HepG2 (cell line): Measurements from ENCODE around the gene SMPD3. TPM values are rescaled to one million over a fixed set of nuclear protein-coding genes. Genes with fewer than 3 reads are reported as not detected.

Experiments
- ATAC-seq: fragments of 200-7000 bp; cut with Tn5 transposase; 3 replicates; pipeline ENCODE4 v1.9.1; 2020; ENCODE audit warnings: mild to moderate bottlenecking, moderate library complexity
- BruUV-seq: library from RNA; stranded (reverse); fragments of 400-500 nt; replicated peaks from 2 replicates; lab custom pipeline; 2021; lab: Mats Ljungman, UMichigan
- CTCF ChIA-PET: fragments of 300-600 bp; formaldehyde crosslinking; extraction: SDS; loops from one replicate; lab custom pipeline; 2021; ENCODE audit warnings: low total read pairs, inconsistent platforms, low intra/inter-chr PET ratio; lab: Yijun Ruan, JAX
- POLR2A ChIA-PET: fragments of 350-600 bp; sonication (Branson Sonifier 250); formaldehyde crosslinking; loops from one replicate; lab custom pipeline; 2020; ENCODE audit warnings: antibody characterized with exemption, inconsistent platforms; lab: Yijun Ruan, JAX
- DNase-seq: peaks from one replicate; pipeline ENCODE4 v3.0.0-alpha.2; 2015; ENCODE audit warnings: low spot score
- FAIRE-seq: peaks from 3 replicates; lab custom pipeline; 2011; peaks lifted over from hg19 to GRCh38; lab: Jason Lieb, UNC
- H2AFZ ChIP-seq: one replicate; pipeline ENCODE4 v1.6.1; 2011; ENCODE audit warnings: low read length, inconsistent platforms
- H3K27ac ChIP-seq: fragments of 300-600 bp; 3 replicates; pipeline ENCODE4 v1.8.0; 2011; ENCODE audit warnings: mixed run types, mild to moderate bottlenecking, mixed read lengths, low read length, inconsistent platforms; ENCODE audit not compliant: insufficient read depth; ENCODE audit errors: extremely low read length
- H3K27me3 ChIP-seq, 2 experiments: fragments of 200-600 bp in 1 of 2; 2 replicates in 1 of 2; 3 replicates in 1 of 2; pipeline versions ENCODE4 v1.6.0 to v1.8.0; 2011; ENCODE audit warnings: low read length in 2 of 2, mild to moderate bottlenecking in 2 of 2, moderate library complexity in 2 of 2, inconsistent platforms in 1 of 2; ENCODE audit not compliant: insufficient read depth in 2 of 2, control insufficient read depth in 1 of 2
- H3K36me3 ChIP-seq, 2 experiments: fragments of 200-600 bp in 1 of 2; replicated peaks in 1 of 2; 2 replicates in 1 of 2; 3 replicates in 1 of 2; pipeline versions ENCODE4 v1.5.1 to v1.8.0; 2011; ENCODE audit warnings: low read length in 2 of 2, inconsistent platforms in 1 of 2; ENCODE audit not compliant: insufficient read depth in 2 of 2, control insufficient read depth in 1 of 2
- H3K4me1 ChIP-seq: 2 replicates; pipeline ENCODE4 v1.5.1; 2012; ENCODE audit warnings: low read length, inconsistent platforms; ENCODE audit not compliant: insufficient read depth
- H3K4me2 ChIP-seq: 2 replicates; pipeline ENCODE4 v1.6.0; 2011; ENCODE audit warnings: low read depth, low read length, inconsistent platforms
- H3K4me3 ChIP-seq, 3 experiments: fragments of 200-600 bp in 1 of 3; sonication (generic), shearing (Covaris generic) in 1 of 3; replicated peaks in 1 of 3; 2 replicates each; pipeline ENCODE4 v1.5.1; 2011 to 2016; ENCODE audit warnings: low read length in 3 of 3, inconsistent platforms in 2 of 3, low read depth in 2 of 3, mild to moderate bottlenecking in 2 of 3, control low read depth in 1 of 3, mixed read lengths in 1 of 3; ENCODE audit not compliant: insufficient read depth in 1 of 3
- H3K79me2 ChIP-seq: one replicate; pipeline ENCODE4 v1.6.1; 2011; ENCODE audit warnings: low read length, inconsistent platforms; ENCODE audit not compliant: insufficient read depth
- H3K9ac ChIP-seq: 2 replicates; pipeline ENCODE4 v1.6.0; 2011; ENCODE audit warnings: mild to moderate bottlenecking, low read depth, low read length, inconsistent platforms; ENCODE audit not compliant: insufficient read depth
- H3K9me3 ChIP-seq: 2 replicates; pipeline ENCODE4 v1.5.1; 2012; ENCODE audit warnings: mild to moderate bottlenecking, low read length
- H4K20me1 ChIP-seq: 2 replicates; pipeline ENCODE4 v1.6.0; 2011; ENCODE audit warnings: inconsistent platforms, mild to moderate bottlenecking, low read length, moderate library complexity; ENCODE audit not compliant: insufficient read depth
- AGO1 ChIP-seq: fragments of 200-400 bp; formaldehyde crosslinking; IDR thresholded peaks from 2 replicates; pipeline ENCODE4 v1.6.1; 2017; ENCODE audit warnings: mild to moderate bottlenecking, low read depth, low read length, moderate library complexity; ENCODE audit not compliant: poor library complexity, severe bottlenecking
- DBP ChIP-seq: sonication (generic); formaldehyde crosslinking; IDR thresholded peaks from 2 replicates; pipeline ENCODE4 v1.4.0; 2020; ENCODE audit warnings: missing genetic modification reagents; ENCODE audit errors: not compliant biosample characterization
- DMAP1 ChIP-seq: IDR thresholded peaks from 2 replicates; pipeline ENCODE4 v1.6.1; 2016
- STAT6 ChIP-seq: sonication (generic); formaldehyde crosslinking; IDR thresholded peaks from 2 replicates; pipeline ENCODE4 v1.4.0; 2020; ENCODE audit warnings: missing genetic modification reagents, mild to moderate bottlenecking, borderline replicate concordance
- ZBTB2 ChIP-seq: sonication (generic); formaldehyde crosslinking; IDR thresholded peaks from 2 replicates; pipeline ENCODE4 v1.8.0; 2022; ENCODE audit warnings: low read depth, missing genetic modification reagents
- ZBTB33 ChIP-seq: sonication (generic); formaldehyde crosslinking; IDR thresholded peaks from 2 replicates; pipeline ENCODE4 v1.4.0; 2020; ENCODE audit warnings: missing genetic modification reagents
- ZMYM4 ChIP-seq: sonication (generic); formaldehyde crosslinking; IDR thresholded peaks from 2 replicates; pipeline ENCODE4 v1.8.1; 2023; ENCODE audit warnings: mild to moderate bottlenecking, missing genetic modification reagents
- ZNF891 ChIP-seq: sonication (generic); formaldehyde crosslinking; IDR thresholded peaks from 2 replicates; pipeline ENCODE4 v1.5.0; 2020; ENCODE audit warnings: mild to moderate bottlenecking, missing genetic modification reagents
- ZSCAN9 ChIP-seq: IDR thresholded peaks from 2 replicates; pipeline ENCODE4 v1.6.1; 2016; ENCODE audit warnings: borderline replicate concordance
- WGBS: methylation state at CpG from one replicate; pipeline ENCODE4 v1.1.6; 2017; ENCODE audit warnings: low lambda C conversion rate; 5-methylcytosine and 5-hydroxymethylcytosine counted together
- in situ Hi-C: cut with HindIII; loops from 2 replicates; pipeline ENCODE4 v1.10.0; 2017; ENCODE audit warnings: low pct_unique_long_range_greater_than_20kb; ENCODE audit not compliant: extremely low pct_ligation_motif_present
- intact Hi-C: fragments of 100-400 bp; cut with micrococcal nuclease; formaldehyde crosslinking; loops from one replicate; pipeline ENCODE4 v1.10.0; 2022; ENCODE audit not compliant: unreplicated experiment
- polyA plus RNA-seq, 8 experiments: library from polyadenylated mRNA; depleted of rRNA in 3 of 8; stranded (reverse) in 7 of 8; unstranded in 1 of 8; fragments of >200 nt; fragmentation: Illumina TruSeq in 4 of 8; extraction: Trizol in 4 of 8; gene quantifications; 2 replicates each; pipeline versions ENCODE4 v1.2.1 to v1.2.3, GENCODE V29; 2011 to 2016; ENCODE audit warnings: low read depth in 4 of 8, missing spikeins in 1 of 8, mixed read lengths in 1 of 8; ENCODE audit not compliant: insufficient read depth in 1 of 8
- total RNA-seq, 5 experiments: library from RNA; depleted of rRNA; stranded (reverse); fragments of >200 nt; fragmentation: Illumina TruSeq; extraction: Trizol; gene quantifications; 2 replicates each; pipeline ENCODE4 v1.2.3, GENCODE V29; 2016; ENCODE audit warnings: low read depth in 1 of 5

The SMPD3 gene
- total and polyA plus RNA-seq, 2 of the 13 experiments (the other 11 are each of a cell fraction or from before 2014, with no cell fraction given) = 0.07 to 0.32 TPM

DNA sequence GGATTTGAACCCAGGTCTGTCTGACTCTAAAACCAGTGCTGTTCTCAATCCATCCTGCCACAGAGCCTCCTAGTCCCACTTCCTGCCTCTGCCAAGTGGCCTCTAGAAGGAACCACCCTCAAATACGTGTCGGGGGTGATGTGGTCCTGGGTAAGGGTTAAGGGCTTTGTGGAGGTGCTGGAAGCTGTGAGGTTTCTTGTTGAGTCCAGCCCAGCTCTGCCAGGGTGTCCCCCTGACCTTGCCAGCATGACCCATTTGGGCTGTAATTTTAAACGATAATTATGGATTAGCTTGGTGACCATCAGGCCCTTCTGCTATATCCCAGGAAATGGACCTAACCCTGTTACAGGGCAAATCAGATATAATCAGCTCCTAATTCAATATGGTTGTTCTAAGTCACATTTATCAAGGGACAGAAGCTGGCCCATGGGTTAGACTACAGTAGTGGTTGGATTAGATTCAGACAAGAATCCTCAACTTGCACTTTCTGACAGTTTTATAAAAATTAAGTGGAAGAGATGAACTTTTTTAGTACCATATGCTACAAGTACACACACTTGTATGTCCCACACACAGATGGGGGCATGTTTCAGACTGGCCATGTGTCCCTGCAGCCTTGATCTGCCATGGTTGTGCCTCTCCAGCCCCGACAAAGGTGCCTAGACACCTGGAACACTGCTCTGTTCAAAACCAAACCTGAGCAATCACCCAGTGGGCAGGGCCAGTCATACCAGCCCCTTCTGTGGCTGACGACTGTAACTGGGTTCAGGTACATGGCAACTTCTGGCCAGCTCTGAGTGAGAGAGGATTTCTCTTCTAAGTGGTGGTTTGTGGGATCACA, 48.0 kb downstream of the SMPD3 start:
- Histone ChIP-seq H3K27ac (no peak overlapping the region), H3K9ac (no peak overlapping the region), H2AFZ (no peak overlapping the region), H4K20me1 (no peaks in the 10 kb centered on the region), H3K36me3 (no peaks in the 10 kb centered on the region), H3K4me1 (no peaks in the 10 kb centered on the region), H3K79me2 (no peaks in the 10 kb centered on the region), H3K9me3 (no peaks in the 10 kb centered on the region), H3K27me3 (peaks cover 4 to 21% of the 10 kb centered on the region in 2 experiments), H3K4me2 (no peak overlapping the region), H3K4me3 (no peak overlapping the region)
- 32% methylated on average over 5 of the region's 5 CpGs for WGBS
- CTCF ChIA-PET = no interaction called here
- intact Hi-C loops = no loop called here
- no TSS peak for BruUV-seq
- FAIRE-seq (no peak), ATAC-seq (no peak), DNase-seq (no peak)
- TF ChIP-seq DMAP1 (CRISPR knock-in tag) (no peak), ZMYM4 (CRISPR knock-in tag) (no peak), DBP (CRISPR knock-in tag) (no peak)
- POLR2A ChIA-PET = no interaction called here
- in situ Hi-C loops = no loop called here

- no peaks in the 10 kb centered on the region for H3K36me3 ChIP-seq
- BruUV-seq = no TSS peak
- no peaks in the 10 kb centered on the region for H3K4me1 ChIP-seq
- ChIA-PET CTCF (interaction anchor here (1.1 kb wide), 1 partner anchor 111 kb away, joined by 3 read pairs; no protein-coding TSS in a partner anchor), POLR2A (no interaction called here)
- H2AFZ ChIP-seq = no peak overlapping the region
- H3K4me3 ChIP-seq = no peak overlapping the region
- H3K4me2 ChIP-seq = no peak overlapping the region
- DNase-seq (no peak), FAIRE-seq (no peak), ATAC-seq (no peak)
- intact Hi-C loops = no loop called here
- H3K27me3 ChIP-seq = peaks cover 4 to 21% of the 10 kb centered on the region in 2 experiments
- H3K79me2 ChIP-seq = no peaks in the 10 kb centered on the region
- in situ Hi-C loops = loop anchor here (5.0 kb wide), 1 partner anchor 113 kb away; no protein-coding TSS in a partner anchor
- no peak overlapping the region for H3K9ac ChIP-seq
- no peaks in the 10 kb centered on the region for H3K9me3 ChIP-seq
- H4K20me1 ChIP-seq = no peaks in the 10 kb centered on the region
- H3K27ac ChIP-seq = no peak overlapping the region
- 22% methylated on average over 1 of the region's 3 CpGs for WGBS
- TF ChIP-seq AGO1 (no peak), ZBTB33 (no peak), STAT6 (CRISPR knock-in tag) (no peak), ZBTB2 (CRISPR knock-in tag) (no peak), ZNF891 (CRISPR knock-in tag) (no peak), ZSCAN9 (CRISPR knock-in tag) (no peak)
These were observed 48.9 kb downstream of the SMPD3 start for GRCh38 chr16:68399456-68399855.
